ENCODE data around the gene DDA1. TPM values are rescaled to one million over a fixed set of nuclear protein-coding genes. Genes with fewer than 3 reads are reported as not detected.

The DDA1 gene
- total and polyA plus RNA-seq, 9 of the 15 experiments (the other 6 are each of a cell fraction or from before 2014, with no cell fraction given): 1.4 to 83.8 (median 33.8) TPM

DNA sequence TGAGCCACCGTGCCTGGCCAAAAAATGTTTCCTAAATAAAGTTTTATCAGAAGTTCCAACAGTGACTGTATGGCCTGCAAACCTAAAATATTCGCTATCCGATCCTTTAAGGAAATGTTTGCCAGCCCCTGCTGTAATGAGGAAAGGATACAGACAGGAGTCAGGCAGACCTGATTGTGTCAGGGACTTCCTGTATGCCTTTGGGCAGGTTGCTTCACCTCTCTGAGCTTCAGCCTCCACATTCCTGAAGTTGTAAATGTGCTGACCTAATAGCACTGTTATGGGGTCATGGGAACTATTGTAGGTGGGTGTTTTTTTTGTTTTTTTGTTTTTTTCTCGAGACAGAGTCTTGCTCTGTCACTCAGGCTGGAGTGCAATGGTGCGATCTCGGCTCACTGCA is 12.4 kb upstream of the DDA1 start:
- ChIA-PET POLR2A (interaction anchor here (0.6 kb wide), 1 partner anchor 283 kb away, joined by 3 read pairs; no protein-coding TSS in a partner anchor), CTCF (ENCODE audit: low intra/inter-chr PET ratio) (no interaction called here)
- H3K4me1 ChIP-seq (replicated peaks in 1 of 2; ENCODE audit: control insufficient read depth in 2 of 2, insufficient read depth in 2 of 2, low read length in 2 of 2): peaks cover 11 to 36% of the 10 kb centered on the region in 2 experiments; a peak in 4 of 5 replicates
- H3K27me3 ChIP-seq (ENCODE audit: control insufficient read depth in 2 of 2, insufficient read depth in 2 of 2, low read length in 2 of 2): no peaks in the 10 kb centered on the region
- H2AFZ ChIP-seq (ENCODE audit: low read depth, low read length): no peak overlapping the region
- H3K9ac ChIP-seq (ENCODE audit: insufficient read depth in 1 of 2, low read depth in 2 of 2, low read length in 2 of 2): no peak overlapping the region
- TF ChIP-seq, protein P1, sequence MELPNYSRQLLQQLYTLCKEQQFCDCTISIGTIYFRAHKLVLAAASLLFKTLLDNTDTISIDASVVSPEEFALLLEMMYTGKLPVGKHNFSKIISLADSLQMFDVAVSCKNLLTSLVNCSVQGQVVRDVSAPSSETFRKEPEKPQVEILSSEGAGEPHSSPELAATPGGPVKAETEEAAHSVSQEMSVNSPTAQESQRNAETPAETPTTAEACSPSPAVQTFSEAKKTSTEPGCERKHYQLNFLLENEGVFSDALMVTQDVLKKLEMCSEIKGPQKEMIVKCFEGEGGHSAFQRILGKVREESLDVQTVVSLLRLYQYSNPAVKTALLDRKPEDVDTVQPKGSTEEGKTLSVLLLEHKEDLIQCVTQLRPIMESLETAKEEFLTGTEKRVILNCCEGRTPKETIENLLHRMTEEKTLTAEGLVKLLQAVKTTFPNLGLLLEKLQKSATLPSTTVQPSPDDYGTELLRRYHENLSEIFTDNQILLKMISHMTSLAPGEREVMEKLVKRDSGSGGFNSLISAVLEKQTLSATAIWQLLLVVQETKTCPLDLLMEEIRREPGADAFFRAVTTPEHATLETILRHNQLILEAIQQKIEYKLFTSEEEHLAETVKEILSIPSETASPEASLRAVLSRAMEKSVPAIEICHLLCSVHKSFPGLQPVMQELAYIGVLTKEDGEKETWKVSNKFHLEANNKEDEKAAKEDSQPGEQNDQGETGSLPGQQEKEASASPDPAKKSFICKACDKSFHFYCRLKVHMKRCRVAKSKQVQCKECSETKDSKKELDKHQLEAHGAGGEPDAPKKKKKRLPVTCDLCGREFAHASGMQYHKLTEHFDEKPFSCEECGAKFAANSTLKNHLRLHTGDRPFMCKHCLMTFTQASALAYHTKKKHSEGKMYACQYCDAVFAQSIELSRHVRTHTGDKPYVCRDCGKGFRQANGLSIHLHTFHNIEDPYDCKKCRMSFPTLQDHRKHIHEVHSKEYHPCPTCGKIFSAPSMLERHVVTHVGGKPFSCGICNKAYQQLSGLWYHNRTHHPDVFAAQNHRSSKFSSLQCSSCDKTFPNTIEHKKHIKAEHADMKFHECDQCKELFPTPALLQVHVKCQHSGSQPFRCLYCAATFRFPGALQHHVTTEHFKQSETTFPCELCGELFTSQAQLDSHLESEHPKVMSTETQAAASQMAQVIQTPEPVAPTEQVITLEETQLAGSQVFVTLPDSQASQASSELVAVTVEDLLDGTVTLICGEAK (IDR thresholded peaks at IDR 0.05): peak; percentile 55
- TF ChIP-seq, protein P1 (CRISPR knock-in tag; IDR thresholded peaks at IDR 0.05): no peak
- TF ChIP-seq, protein P2, sequence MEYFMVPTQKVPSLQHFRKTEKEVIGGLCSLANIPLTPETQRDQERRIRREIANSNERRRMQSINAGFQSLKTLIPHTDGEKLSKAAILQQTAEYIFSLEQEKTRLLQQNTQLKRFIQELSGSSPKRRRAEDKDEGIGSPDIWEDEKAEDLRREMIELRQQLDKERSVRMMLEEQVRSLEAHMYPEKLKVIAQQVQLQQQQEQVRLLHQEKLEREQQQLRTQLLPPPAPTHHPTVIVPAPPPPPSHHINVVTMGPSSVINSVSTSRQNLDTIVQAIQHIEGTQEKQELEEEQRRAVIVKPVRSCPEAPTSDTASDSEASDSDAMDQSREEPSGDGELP (CRISPR knock-in tag; IDR thresholded peaks at IDR 0.05; ENCODE audit: borderline replicate concordance): no peak
- DNase-seq (ENCODE audit: extremely low read depth in 1 of 4, low spot score in 3 of 4) (no peak), ATAC-seq (no peak), FAIRE-seq (no peak)
- no peak overlapping the region for H3K4me3 ChIP-seq
- peaks cover 3% of the 10 kb centered on the region for H3K9me3 ChIP-seq (replicated peaks; ENCODE audit: control insufficient read depth, insufficient read depth, low read depth, low read length)
- H3K4me2 ChIP-seq (ENCODE audit: insufficient read depth, low read length): no peak overlapping the region
- H3K79me2 ChIP-seq (ENCODE audit: control insufficient read depth, insufficient read depth, low read length): peaks cover 12% of the 10 kb centered on the region
- H3K36me3 ChIP-seq (ENCODE audit: control insufficient read depth, insufficient read depth, low read length): peaks cover 28% of the 10 kb centered on the region
- intact Hi-C loops (cut with micrococcal nuclease) (no loop called here), in situ Hi-C loops (cut with MboI) (no loop called here)
- peaks cover 7% of the 10 kb centered on the region for H3K9me1 ChIP-seq (ENCODE audit: control insufficient read depth, insufficient read depth, low read length)
- no peaks in the 10 kb centered on the region for H4K20me1 ChIP-seq (replicated peaks; ENCODE audit: control insufficient read depth, insufficient read depth, low read length)
- WGBS (ENCODE audit: insufficient coverage, low coverage, missing lambda C conversion rate): 95% methylated on average over 5 of the region's 6 CpGs
- H3K27ac ChIP-seq (ENCODE audit: extremely low read depth, low read depth, low read length): no peak overlapping the region
- BruUV-seq (replicated peaks): no TSS peak

Data from K562 (cell line).